Peyer's patch (tissue), 4 donors: ENCODE results near the gene MYH10.

Experiments
- CTCF ChIP-seq, 6 experiments: fragments of 450-650 bp in 4 of 6; fragments of 200-600 bp in 2 of 6; sonication (generic) in 1 of 6; IDR thresholded peaks; one replicate each; pipeline ENCODE4 v1.5.1; 2017 to 2019; ENCODE audit warnings: antibody characterized with exemption in 6 of 6, mild to moderate bottlenecking in 3 of 6, moderate library complexity in 1 of 6
- POLR2A ChIP-seq, 2 donors: fragments of 450-650 bp; IDR thresholded peaks; one replicate each; pipeline ENCODE4 v1.5.1; 2017; ENCODE audit warnings: antibody characterized with exemption in 2 of 2, mild to moderate bottlenecking in 2 of 2, moderate library complexity in 2 of 2

DNA sequence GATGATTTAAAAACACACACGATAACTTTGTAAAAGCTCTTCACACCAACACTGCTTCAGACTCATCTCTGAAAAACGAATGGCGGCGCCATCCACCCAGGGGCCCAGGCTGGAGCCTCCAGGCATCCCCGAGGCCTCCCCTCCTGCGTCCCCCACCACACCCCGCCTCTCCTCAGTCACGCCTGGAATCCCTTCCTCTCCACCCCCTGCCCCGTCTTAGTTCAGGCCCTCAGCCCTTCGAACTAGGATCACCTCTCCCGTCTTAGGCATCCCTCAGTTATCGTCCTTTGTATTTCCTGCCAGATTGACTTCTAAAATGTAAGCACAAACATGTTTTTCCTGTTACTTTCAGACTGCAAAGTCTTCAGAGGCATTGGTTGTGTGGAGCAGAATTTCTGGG lies 136.5 kb downstream of the MYH10 start:
- no peak for TF ChIP-seq POLR2A (IDR thresholded peaks at IDR 0.05)
- TF ChIP-seq CTCF (IDR thresholded peaks at IDR 0.05), result no peak
